Measurements from ENCODE around the gene CASD1.

The CASD1 gene

GRCh38 chr7:94590526-94591162, 81.0 kb downstream of the CASD1 start:
- no peak for DNase-seq

DNA sequence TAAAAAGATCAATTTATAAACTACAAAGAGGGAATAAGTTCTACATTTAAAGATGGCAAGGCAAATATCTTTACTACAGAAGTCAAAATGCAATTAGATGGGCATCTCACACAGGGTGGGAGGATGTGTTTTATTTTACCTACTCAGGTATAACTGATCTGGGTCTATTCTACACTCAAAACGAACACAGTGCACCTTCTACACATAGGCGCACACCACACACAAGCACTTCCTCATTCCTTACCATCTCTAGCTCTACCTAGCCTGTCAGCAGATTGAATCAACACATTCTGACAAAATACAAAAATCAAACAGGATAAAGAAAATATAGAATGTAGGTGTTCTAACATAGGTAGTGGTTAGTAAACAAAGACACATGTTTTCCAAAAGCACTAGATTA, 81.6 kb downstream of the CASD1 start:
- DNase-seq: no peak

- DNase-seq: no peak
Observed at GRCh38 chr7:94594882-94595281, 85.3 kb downstream of the CASD1 start.

GRCh38 chr7:94595717-94596116, 86.1 kb downstream of the CASD1 start:
- DNase-seq: no peak

DNA sequence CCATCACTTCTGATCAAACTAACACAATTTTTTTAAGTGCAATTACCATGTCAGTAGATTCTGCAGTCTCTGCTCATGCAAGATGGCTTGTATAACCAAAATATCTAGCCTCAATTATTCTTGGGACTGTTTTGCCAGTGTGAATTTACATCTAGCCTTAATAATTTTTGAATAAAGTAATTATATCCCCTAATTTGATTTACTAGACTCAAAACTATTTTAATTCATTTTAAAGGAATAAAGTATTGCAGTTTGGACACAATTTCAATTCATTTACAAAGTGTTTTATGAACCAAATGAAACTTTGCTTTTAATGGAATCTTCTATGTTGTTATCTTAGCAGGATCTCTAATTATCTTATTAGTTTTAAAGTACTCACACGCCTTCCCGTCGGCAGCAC, 90.7 kb downstream of the CASD1 start:
- no peak for DNase-seq

DNA sequence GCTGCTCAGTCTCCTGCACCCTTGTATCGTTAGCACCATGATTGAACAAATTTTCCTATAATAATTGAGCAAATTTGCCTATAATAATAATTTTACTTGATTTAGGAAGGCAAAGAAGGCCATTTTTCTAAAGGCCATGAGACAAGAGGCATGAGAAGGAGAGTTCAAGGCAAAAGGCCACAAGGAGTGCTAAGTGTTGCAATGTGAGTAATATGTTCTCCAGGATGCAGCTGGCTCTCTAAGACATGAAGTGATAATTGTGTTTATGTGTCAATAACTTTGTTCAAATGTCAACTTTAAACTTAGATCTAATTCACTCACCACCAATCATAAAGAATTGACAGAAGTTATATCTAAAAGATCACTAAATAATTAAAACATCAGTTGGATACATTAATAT, 92.6 kb downstream of the CASD1 start:
- DNase-seq: no peak

DNA sequence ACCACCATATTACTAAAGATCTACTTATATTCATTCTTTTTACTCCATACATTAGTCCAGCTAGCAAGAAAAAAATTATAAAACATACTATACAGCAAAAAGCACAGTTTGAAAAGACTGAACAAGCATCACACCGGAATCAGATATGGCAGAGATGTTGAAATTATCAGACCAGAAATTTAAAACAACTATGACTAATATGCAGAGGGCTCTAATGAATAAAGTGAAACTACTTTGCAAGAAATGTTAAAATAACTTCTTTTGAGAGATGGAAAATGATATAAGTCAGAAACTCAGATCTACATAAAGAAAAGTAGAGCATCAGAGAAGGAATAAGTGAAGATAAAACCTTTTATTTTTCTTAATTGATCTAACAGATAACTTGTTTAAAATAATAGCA, 95.4 kb downstream of the CASD1 start:
- DNase-seq: no peak

Data from stimulated activated CD4-positive, alpha-beta T cell treated with anti-CD3 and anti-CD28 coated beads, Interleukin-4, amount 100 ng/mL, for 4 hours (primary cell).